Lower leg skin (tissue), 3 donors: ENCODE results near the gene DNAH14.

ENCODE experiments used
- POLR2A ChIP-seq, 2 donors: fragments of 450-650 bp; IDR thresholded peaks; one replicate each; pipeline ENCODE4 v1.6.1; 2016 to 2017; ENCODE audit warnings: antibody characterized with exemption in 2 of 2, mild to moderate bottlenecking in 1 of 2, moderate library complexity in 1 of 2
- TF ChIP-seq, protein P1 (sequence below), 3 donors: fragments of 450-650 bp; IDR thresholded peaks; one replicate each; pipeline ENCODE4 v1.5.1; 2016; ENCODE audit warnings: antibody characterized with exemption in 3 of 3, mild to moderate bottlenecking in 3 of 3, moderate library complexity in 2 of 3

DNA sequence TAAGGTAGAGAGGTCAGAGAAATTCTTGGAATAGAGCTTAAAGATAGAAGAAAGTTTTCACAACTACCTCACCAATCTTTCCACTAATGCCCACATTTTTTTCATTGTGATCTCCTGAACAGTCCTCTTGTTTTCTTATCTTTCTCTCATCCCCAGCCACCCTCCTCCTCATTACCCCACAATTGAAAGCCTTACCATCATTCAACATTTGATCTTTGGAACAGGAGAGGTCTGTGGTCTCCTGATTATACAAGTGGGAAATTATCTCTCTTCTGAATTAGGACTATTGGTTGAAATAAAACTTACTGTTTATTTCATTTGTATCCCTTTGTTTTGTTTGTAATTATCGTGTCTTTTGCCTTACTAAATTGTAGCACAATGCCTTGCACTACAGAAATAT, 29.6 kb downstream of the DNAH14 start:
- no peak for TF ChIP-seq POLR2A (IDR thresholded peaks at IDR 0.05)
- TF ChIP-seq, protein P1, sequence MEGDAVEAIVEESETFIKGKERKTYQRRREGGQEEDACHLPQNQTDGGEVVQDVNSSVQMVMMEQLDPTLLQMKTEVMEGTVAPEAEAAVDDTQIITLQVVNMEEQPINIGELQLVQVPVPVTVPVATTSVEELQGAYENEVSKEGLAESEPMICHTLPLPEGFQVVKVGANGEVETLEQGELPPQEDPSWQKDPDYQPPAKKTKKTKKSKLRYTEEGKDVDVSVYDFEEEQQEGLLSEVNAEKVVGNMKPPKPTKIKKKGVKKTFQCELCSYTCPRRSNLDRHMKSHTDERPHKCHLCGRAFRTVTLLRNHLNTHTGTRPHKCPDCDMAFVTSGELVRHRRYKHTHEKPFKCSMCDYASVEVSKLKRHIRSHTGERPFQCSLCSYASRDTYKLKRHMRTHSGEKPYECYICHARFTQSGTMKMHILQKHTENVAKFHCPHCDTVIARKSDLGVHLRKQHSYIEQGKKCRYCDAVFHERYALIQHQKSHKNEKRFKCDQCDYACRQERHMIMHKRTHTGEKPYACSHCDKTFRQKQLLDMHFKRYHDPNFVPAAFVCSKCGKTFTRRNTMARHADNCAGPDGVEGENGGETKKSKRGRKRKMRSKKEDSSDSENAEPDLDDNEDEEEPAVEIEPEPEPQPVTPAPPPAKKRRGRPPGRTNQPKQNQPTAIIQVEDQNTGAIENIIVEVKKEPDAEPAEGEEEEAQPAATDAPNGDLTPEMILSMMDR (IDR thresholded peaks at IDR 0.05), result no peak
